HFFc6 (cell line): Measurements from ENCODE around the gene KRTAP10-11. TPM values are rescaled to one million over a fixed set of nuclear protein-coding genes. Genes with fewer than 3 reads are reported as not detected.

Experiments
- DNase-seq: peaks from one replicate; pipeline ENCODE4 v3.0.0-alpha.2; 2018
- H3K27ac Mint-ChIP-seq: 2 replicates; pipeline ENCODE4 v1.8.0; 2020; ENCODE audit warnings: mild to moderate bottlenecking, mixed read lengths
- H3K27me3 Mint-ChIP-seq: 2 replicates; pipeline ENCODE4 v1.8.0; 2021; ENCODE audit warnings: mild to moderate bottlenecking, moderate library complexity, mixed read lengths; ENCODE audit not compliant: insufficient read depth
- H3K36me3 Mint-ChIP-seq: 2 replicates; pipeline ENCODE4 v1.8.0; 2021; ENCODE audit warnings: low read depth, mixed read lengths
- H3K4me1 Mint-ChIP-seq: 2 replicates; pipeline ENCODE4 v1.8.0; 2020; ENCODE audit warnings: low read depth, mixed read lengths
- H3K4me3 Mint-ChIP-seq: 2 replicates; pipeline ENCODE4 v1.8.0; 2020; ENCODE audit warnings: mild to moderate bottlenecking, moderate library complexity, mixed read lengths
- H3K9me3 Mint-ChIP-seq: 2 replicates; pipeline ENCODE4 v1.8.0; 2020; ENCODE audit warnings: mild to moderate bottlenecking, mixed read lengths
- total RNA-seq, 6 experiments: library from RNA; stranded (reverse); fragmentation: NEBNext Ultra II Directional; extraction: Animal tissue kit (Norgen Biotek cat#: 25700); gene quantifications; 2 replicates in 1 of 6; 3 replicates in 5 of 6; pipeline ENCODE4 v1.2.3, GENCODE V29; 2021
- TF ChIP-seq, protein P1 (sequence below): fragments of 200-600 bp; sonication (generic); IDR thresholded peaks from 2 replicates; pipeline ENCODE4 v1.5.0; 2021; ENCODE audit warnings: antibody characterized with exemption, mild to moderate bottlenecking

KRTAP10-11 gene
- total RNA-seq, 6 experiments from 2014 or later = not detected

DNA sequence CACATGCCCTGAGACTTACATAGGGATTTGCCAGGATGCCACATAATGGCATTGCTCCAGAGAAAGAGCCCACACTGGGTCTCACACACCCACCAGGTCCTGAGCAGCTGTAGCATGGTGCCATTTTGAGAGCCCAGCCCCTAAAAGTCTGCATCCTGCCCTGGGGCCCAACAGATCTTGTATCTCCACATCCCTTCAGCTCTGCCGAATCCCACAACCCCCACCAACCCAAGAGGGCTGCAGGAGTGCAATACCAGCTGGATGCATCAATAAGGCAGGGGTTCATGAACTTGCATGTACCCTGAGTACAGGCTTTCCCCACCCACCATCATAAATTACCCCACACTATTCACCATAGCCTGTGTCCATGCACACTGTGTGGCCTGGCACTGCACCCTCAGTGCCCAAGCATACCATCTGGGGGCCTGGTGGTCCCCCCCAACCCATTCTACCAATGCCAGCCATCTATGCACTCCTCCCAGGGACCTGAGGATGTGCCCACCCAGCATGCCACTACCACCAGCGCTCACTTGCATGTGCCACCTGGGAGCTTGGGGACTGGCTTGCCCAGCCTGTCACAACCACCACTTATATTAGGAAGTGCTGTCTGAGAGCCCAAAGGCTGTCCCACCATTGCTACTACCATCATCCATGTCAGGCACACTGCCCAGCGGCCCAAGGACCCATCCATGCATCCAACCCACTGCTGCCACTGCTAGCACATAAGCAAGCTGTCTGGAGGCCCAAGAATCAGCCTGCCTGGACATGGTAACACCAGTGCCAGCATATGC is 24.6 kb downstream of the KRTAP10-11 start:
- no peaks in the 10 kb centered on the region for H3K4me1 Mint-ChIP-seq
- H3K27ac Mint-ChIP-seq = no peak overlapping the region
- no peak overlapping the region for H3K4me3 Mint-ChIP-seq
- TF ChIP-seq, protein P1, sequence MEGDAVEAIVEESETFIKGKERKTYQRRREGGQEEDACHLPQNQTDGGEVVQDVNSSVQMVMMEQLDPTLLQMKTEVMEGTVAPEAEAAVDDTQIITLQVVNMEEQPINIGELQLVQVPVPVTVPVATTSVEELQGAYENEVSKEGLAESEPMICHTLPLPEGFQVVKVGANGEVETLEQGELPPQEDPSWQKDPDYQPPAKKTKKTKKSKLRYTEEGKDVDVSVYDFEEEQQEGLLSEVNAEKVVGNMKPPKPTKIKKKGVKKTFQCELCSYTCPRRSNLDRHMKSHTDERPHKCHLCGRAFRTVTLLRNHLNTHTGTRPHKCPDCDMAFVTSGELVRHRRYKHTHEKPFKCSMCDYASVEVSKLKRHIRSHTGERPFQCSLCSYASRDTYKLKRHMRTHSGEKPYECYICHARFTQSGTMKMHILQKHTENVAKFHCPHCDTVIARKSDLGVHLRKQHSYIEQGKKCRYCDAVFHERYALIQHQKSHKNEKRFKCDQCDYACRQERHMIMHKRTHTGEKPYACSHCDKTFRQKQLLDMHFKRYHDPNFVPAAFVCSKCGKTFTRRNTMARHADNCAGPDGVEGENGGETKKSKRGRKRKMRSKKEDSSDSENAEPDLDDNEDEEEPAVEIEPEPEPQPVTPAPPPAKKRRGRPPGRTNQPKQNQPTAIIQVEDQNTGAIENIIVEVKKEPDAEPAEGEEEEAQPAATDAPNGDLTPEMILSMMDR = no peak
- H3K9me3 Mint-ChIP-seq = peaks cover 26% of the 10 kb centered on the region; the same call in 1 of the 2 replicates
- H3K36me3 Mint-ChIP-seq = 0 out of 2 replicates have a peak, but pooled peaks cover 4% of the 10 kb centered on the region
- H3K27me3 Mint-ChIP-seq = peaks cover 10% of the 10 kb centered on the region
- no peak for DNase-seq

DNA sequence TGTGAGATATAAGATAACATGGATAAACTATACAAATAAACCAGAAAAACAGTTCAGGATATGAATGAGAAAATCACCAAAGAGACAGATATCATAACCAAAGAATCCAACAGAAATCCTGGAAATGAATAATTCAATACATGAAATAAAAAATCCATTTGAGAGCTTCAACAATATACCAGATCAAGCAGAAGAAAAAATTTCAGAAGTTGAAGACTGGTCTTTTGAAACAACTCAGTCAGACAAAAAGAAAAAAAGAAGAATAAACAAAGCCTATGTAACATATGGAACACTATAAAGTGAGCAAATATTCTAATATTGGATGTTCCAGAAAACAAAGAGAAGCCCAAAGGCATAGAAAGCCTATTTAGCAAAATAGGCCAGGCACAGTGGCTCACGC is 25.7 kb downstream of the KRTAP10-11 start:
- Mint-ChIP-seq H3K27me3 (peaks cover 16% of the 10 kb centered on the region), H3K4me1 (no peaks in the 10 kb centered on the region), H3K9me3 (peaks cover 20% of the 10 kb centered on the region; the same call in 1 of the 2 replicates), H3K27ac (no peak overlapping the region), H3K36me3 (0 out of 2 replicates have a peak, but pooled peaks cover 4% of the 10 kb centered on the region), H3K4me3 (no peak overlapping the region)
- DNase-seq = no peak
- TF ChIP-seq, protein P1 = no peak

DNA sequence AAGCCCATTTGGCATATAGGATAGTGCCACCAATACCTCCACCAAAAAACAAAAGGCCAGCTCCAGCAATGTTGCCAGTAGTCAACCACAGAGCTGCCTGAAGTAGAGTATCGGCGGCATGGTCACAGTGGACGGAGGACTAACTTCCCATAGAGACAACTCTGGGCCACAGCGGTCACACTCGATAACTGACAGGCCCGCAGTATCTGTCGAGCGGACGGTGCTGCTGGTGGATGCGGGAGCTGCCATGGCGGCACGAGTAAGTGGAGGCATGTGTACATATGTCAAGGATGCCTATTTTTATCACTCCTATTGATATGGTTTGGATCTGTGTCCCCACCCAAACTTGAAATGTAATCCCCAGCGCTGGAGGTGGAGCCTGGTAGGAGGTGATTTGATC is 31.7 kb downstream of the KRTAP10-11 start:
- no peak for DNase-seq
- no peak overlapping the region for H3K27ac Mint-ChIP-seq
- TF ChIP-seq, protein P1 = no peak
- peaks cover 42% of the 10 kb centered on the region for H3K27me3 Mint-ChIP-seq
- H3K4me1 Mint-ChIP-seq = no peaks in the 10 kb centered on the region
- H3K36me3 Mint-ChIP-seq = 0 out of 2 replicates have a peak, but pooled peaks cover 1% of the 10 kb centered on the region
- H3K9me3 Mint-ChIP-seq = peaks cover 11% of the 10 kb centered on the region; the same call in 1 of the 2 replicates
- no peak overlapping the region for H3K4me3 Mint-ChIP-seq

DNA sequence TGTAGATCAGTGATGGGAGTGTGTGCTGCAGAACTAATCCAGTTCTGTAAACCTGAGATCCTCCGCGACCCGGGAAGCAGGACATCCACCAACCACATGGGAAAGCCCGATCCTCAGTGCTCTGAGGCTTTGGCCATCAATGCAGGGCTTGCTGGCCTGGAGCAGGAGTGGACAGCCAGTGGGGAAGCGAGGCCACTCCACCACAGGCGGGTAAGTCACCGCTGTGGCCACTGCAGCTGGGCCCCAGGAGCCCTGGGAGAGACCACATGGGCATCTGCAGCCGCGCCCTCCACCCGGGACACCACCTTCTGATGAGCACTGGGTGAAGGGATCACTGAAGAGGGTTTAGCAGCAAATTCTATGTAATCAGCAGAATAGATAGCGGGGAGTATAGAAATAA is 34.9 kb downstream of the KRTAP10-11 start:
- TF ChIP-seq, protein P1 = no peak
- no peak overlapping the region for H3K4me3 Mint-ChIP-seq
- H3K4me1 Mint-ChIP-seq = no peaks in the 10 kb centered on the region
- no peaks in the 10 kb centered on the region for H3K36me3 Mint-ChIP-seq
- DNase-seq = no peak
- H3K9me3 Mint-ChIP-seq = no peaks in the 10 kb centered on the region
- peaks cover 51% of the 10 kb centered on the region for H3K27me3 Mint-ChIP-seq
- H3K27ac Mint-ChIP-seq = no peak overlapping the region

DNA sequence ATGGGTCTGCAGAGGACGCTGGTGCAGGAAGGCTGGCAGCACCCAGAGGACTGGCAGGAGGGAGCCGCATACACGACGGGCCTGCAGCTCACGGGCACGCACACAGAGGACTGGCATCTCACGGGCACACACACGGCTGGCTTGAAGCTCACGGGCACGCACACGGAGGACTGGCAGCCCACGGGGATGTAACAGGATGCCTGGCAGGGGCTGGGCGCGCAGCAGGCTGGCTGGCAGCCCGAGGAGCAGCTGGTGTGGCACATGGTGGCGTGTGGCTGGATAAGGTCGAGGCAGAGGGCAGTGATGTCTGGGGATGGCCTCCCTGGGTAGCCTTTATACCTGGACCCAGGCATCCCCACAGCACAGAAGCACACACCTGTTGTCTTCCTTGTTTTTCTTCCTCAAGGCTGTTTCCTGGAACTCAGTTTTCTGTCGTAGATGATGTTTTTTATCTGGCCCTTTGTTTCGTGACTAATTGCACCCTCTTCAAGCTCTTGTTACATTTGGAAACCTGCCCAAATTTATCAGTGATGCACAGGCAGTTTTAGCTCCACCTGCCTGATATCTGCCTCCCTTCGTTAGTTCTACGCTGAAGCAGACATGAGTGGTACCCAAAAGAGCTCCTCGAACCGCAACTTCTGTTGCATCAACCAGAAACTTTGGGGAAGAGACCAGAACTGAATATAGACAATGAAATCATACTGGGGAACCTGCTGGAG is 35.8 kb downstream of the KRTAP10-11 start, which contains the start of gene KRTAP12-1:
TSS of gene KRTAP12-1 (minus strand) at position 303 of the 719 bp plus-strand sequence. CDS start at position 263, 40 bp downstream.
- no peaks in the 10 kb centered on the region for H3K4me1 Mint-ChIP-seq
- H3K27me3 Mint-ChIP-seq = peaks cover 50% of the 10 kb centered on the region
- no peak for DNase-seq
- no peak within 1 kb of the TSS for H3K4me3 Mint-ChIP-seq
- no peaks in the 10 kb centered on the region for H3K9me3 Mint-ChIP-seq
- H3K36me3 Mint-ChIP-seq = no peaks in the 10 kb centered on the region
- H3K27ac Mint-ChIP-seq = no peak within 1 kb of the TSS
- TF ChIP-seq, protein P1 = no peak
